22Rv1 (cell line): ENCODE results near the gene CFAP52.

ENCODE experiments used
- H3K27ac ChIP-seq: fragments of 450-650 bp; 2 replicates; pipeline ENCODE4 v1.5.1; 2017
- ZFX ChIP-seq: fragments of 450-650 bp; IDR thresholded peaks from 2 replicates; pipeline ENCODE4 v1.6.1; 2017; ENCODE audit warnings: antibody characterized with exemption, borderline replicate concordance
- TF ChIP-seq, protein P1 (sequence below): fragments of 450-650 bp; IDR thresholded peaks from 2 replicates; pipeline ENCODE4 v1.5.1; 2017; ENCODE audit warnings: mild to moderate bottlenecking

Gene CFAP52

DNA sequence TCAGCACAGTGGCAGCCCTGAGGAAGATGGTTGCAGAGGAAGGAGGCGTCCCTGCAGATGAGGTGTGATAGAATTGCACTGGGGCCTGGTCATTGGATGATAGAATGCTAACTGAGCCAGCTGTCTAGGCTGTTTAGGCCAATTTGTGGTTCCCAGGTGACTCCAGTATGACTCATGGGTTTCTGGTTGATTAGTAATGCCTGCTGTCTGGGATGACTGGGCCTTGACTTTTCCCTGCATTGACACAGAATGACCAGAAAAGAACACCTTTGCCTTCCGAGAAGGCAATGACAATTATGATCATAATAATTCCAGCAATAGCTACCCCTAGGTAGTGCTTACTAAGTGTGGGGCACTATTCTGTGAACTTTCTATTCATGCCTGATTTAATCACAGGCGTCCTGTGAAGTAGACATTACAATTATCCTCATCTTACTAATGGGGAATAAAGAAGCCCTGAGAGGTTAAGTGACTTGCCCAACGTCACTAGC, 100.4 kb downstream of the CFAP52 start:
- H3K27ac ChIP-seq: no peak overlapping the region
- TF ChIP-seq, protein P1, sequence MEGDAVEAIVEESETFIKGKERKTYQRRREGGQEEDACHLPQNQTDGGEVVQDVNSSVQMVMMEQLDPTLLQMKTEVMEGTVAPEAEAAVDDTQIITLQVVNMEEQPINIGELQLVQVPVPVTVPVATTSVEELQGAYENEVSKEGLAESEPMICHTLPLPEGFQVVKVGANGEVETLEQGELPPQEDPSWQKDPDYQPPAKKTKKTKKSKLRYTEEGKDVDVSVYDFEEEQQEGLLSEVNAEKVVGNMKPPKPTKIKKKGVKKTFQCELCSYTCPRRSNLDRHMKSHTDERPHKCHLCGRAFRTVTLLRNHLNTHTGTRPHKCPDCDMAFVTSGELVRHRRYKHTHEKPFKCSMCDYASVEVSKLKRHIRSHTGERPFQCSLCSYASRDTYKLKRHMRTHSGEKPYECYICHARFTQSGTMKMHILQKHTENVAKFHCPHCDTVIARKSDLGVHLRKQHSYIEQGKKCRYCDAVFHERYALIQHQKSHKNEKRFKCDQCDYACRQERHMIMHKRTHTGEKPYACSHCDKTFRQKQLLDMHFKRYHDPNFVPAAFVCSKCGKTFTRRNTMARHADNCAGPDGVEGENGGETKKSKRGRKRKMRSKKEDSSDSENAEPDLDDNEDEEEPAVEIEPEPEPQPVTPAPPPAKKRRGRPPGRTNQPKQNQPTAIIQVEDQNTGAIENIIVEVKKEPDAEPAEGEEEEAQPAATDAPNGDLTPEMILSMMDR: no peak
- TF ChIP-seq ZFX: no peak

- no peak overlapping the region for H3K27ac ChIP-seq
- TF ChIP-seq, protein P1: no peak
- no peak for TF ChIP-seq ZFX
Observed at GRCh38 chr17:9677411-9677810, 101.0 kb downstream of the CFAP52 start.

DNA sequence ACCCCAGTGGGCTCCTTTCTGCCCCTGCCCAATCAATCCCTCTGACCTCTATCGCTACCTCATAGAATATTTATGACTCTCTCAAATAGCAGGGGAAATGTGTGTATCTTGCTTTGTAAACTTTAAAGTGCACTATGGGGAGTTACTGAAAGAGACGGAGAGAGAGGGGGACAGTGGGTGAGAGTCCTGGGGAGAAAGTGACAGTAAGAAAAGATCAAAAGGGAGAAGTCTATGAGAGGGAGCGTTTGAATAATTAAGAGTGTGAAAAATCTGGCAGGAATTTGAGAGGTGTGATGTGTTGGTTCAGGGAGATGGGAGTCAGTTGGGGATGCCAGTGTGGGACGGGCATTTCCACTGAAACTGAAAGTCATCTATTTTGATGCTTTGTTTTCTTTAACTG, 101.5 kb downstream of the CFAP52 start:
- TF ChIP-seq, protein P1: no peak
- no peak for TF ChIP-seq ZFX
- no peak overlapping the region for H3K27ac ChIP-seq

- no peak for TF ChIP-seq ZFX
- TF ChIP-seq, protein P1: no peak
- H3K27ac ChIP-seq: peak overlapping the region; percentile 95
Observed at GRCh38 chr17:9684955-9685621, 108.6 kb downstream of the CFAP52 start.
